Measurements from ENCODE around the gene HOXB5.

The HOXB5 gene

DNA sequence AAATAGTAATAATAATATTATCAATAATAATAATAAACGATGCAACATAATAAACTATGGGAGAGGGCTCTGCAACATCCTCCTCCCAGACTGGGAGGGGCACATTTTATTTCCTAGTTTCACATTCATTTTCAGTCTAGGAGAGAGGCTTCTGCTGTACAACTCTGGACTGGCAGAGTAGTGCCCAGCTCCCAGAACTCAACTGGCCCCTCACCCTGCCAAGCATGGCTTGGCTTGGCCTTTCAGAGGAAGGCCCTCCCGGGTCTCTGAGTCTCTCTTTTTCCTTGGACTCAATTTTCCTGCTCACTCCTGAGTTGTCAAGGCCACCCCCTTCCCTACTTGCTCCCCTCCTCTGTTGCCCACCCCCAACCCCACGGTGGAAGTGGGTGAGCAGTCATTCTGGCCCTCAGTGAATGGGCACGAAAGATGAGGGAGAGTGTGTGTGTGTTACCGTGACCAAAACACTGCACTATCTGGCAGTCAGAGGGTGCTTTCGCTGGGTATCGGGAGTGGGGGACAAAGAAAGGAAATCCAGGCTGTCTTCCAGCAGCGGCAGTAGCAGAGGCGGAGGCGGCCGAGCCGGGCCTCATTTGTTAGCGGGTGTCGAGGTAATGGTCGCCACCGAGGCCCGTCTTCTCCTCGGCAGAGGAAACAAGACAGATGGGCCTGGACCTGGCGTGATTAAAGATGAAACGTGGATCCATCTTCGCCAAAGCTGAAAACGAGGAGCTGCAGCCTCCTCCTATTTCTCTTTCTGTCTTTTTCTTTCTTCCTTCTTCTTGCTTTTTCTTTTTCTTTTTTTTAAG is 17.7 kb downstream of the HOXB5 start (continued):
- TF ChIP-seq, protein P1, sequence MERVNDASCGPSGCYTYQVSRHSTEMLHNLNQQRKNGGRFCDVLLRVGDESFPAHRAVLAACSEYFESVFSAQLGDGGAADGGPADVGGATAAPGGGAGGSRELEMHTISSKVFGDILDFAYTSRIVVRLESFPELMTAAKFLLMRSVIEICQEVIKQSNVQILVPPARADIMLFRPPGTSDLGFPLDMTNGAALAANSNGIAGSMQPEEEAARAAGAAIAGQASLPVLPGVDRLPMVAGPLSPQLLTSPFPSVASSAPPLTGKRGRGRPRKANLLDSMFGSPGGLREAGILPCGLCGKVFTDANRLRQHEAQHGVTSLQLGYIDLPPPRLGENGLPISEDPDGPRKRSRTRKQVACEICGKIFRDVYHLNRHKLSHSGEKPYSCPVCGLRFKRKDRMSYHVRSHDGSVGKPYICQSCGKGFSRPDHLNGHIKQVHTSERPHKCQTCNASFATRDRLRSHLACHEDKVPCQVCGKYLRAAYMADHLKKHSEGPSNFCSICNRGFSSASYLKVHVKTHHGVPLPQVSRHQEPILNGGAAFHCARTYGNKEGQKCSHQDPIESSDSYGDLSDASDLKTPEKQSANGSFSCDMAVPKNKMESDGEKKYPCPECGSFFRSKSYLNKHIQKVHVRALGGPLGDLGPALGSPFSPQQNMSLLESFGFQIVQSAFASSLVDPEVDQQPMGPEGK (tag by site-specific recombination; IDR thresholded peaks at IDR 0.05) = 0 out of 2 replicates have a peak, but pooled peaks have one; percentile 23
- 0 out of 2 replicates have a peak, but pooled peaks have one; percentile 29 for TF ChIP-seq ZFHX2 (tag by site-specific recombination; conservative IDR thresholded peaks at IDR 0.05)
- TF ChIP-seq ZNF549 (tag by site-specific recombination; IDR thresholded peaks at IDR 0.05) = no peak
- TF ChIP-seq ZNF621 (tag by site-specific recombination; IDR thresholded peaks at IDR 0.05) = no peak
- TF ChIP-seq KLF8 (tag by site-specific recombination; IDR thresholded peaks at IDR 0.05) = no peak
- TF ChIP-seq PRDM1 (tag by site-specific recombination; IDR thresholded peaks at IDR 0.05) = peak; percentile 70; the same call in 1 of the 2 replicates
- TF ChIP-seq, protein P2, sequence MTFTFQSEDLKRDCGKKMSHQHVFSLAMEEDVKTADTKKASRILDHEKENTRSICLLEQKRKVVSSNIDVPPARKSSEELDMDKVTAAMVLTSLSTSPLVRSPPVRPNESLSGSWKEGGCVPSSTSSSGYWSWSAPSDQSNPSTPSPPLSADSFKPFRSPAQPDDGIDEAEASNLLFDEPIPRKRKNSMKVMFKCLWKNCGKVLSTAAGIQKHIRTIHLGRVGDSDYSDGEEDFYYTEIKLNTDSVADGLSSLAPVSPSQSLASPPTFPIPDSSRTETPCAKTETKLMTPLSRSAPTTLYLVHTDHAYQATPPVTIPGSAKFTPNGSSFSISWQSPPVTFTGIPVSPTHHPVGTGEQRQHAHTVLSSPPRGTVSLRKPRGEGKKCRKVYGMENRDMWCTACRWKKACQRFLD (tag by site-specific recombination; IDR thresholded peaks at IDR 0.05) = no peak
- TF ChIP-seq BCL11A (tag by site-specific recombination; IDR thresholded peaks at IDR 0.05; ENCODE audit: low read depth) = no peak
- TF ChIP-seq ZNF24 (tag by site-specific recombination; IDR thresholded peaks at IDR 0.05) = no peak
- TF ChIP-seq ZNF623 (tag by site-specific recombination; IDR thresholded peaks at IDR 0.05) = no peak
- no peak for TF ChIP-seq ZNF501 (tag by site-specific recombination; IDR thresholded peaks at IDR 0.05)
- TF ChIP-seq OSR2 (tag by site-specific recombination; IDR thresholded peaks at IDR 0.05) = peak; percentile 55; the same call in 1 of the 2 replicates
- no peak for TF ChIP-seq ZNF558 (tag by site-specific recombination; IDR thresholded peaks at IDR 0.05)
- TF ChIP-seq ZNF626 (tag by site-specific recombination; IDR thresholded peaks at IDR 0.05) = no peak

DNA sequence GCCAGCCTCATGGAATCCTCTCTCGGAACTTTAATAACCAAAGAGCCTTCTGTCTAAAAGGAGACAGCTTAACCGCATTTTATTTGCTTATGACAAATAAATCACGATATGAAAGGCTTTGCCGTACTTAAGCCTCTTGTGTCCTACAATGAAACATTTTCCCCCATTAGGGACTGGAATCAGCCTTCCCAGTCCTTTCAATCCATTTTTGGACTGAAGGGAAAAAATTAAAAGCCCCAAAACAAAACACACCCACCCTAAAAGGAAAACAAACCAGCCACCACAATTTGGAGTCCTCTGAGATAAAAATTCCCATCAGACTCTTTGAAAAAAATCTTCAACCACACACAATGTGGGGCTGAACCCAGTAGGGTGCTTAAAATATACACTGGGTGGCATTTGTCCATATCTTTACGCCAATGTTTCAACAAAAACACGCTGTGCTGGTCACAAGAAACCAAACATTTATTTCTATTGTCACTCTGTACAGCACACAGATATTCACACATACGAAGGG is 18.5 kb downstream of the HOXB5 start:
- ChIA-PET POLR2A (interaction anchor here (1.3 to 4.1 kb wide), 2 partner anchors 31 to 34 kb away, joined by 5 to 14 read pairs; no protein-coding TSS in a partner anchor), CTCF (interaction anchor here (0.6 to 0.9 kb wide), 2 partner anchors 14 to 1629 kb away, joined by 3 to 5 read pairs; no protein-coding TSS in a partner anchor)
- peaks cover 82% of the 10 kb centered on the region for H3K4me1 ChIP-seq (ENCODE audit: control insufficient read depth, insufficient read depth, low read length)
- H3K36me3 ChIP-seq (ENCODE audit: control insufficient read depth in 2 of 2, insufficient read depth in 1 of 2, low read length in 2 of 2) = peaks cover 0 to 33% of the 10 kb centered on the region in 2 experiments; a peak in 2 of 3 replicates
- H3K9me3 ChIP-seq (ENCODE audit: control insufficient read depth, insufficient read depth, low read depth, low read length) = no peaks in the 10 kb centered on the region
- H3K4me3 ChIP-seq (ENCODE audit: low read depth, low read length) = no peak overlapping the region
- peak overlapping the region; percentile 93 for H3K27ac ChIP-seq (ENCODE audit: extremely low read depth, low read depth, low read length)
- TF ChIP-seq ZNF169 (tag by site-specific recombination; IDR thresholded peaks at IDR 0.05) = no peak
- TF ChIP-seq, protein P3, sequence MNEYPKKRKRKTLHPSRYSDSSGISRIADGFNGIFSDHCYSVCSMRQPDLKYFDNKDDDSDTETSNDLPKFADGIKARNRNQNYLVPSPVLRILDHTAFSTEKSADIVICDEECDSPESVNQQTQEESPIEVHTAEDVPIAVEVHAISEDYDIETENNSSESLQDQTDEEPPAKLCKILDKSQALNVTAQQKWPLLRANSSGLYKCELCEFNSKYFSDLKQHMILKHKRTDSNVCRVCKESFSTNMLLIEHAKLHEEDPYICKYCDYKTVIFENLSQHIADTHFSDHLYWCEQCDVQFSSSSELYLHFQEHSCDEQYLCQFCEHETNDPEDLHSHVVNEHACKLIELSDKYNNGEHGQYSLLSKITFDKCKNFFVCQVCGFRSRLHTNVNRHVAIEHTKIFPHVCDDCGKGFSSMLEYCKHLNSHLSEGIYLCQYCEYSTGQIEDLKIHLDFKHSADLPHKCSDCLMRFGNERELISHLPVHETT (tag by site-specific recombination; IDR thresholded peaks at IDR 0.05) = no peak; the same call in 1 of the 2 replicates
- peak; percentile 81 for TF ChIP-seq ZBTB8A (tag by site-specific recombination; IDR thresholded peaks at IDR 0.05)
- no peak for TF ChIP-seq ZNF350 (tag by site-specific recombination; IDR thresholded peaks at IDR 0.05)
- TF ChIP-seq, protein P4, sequence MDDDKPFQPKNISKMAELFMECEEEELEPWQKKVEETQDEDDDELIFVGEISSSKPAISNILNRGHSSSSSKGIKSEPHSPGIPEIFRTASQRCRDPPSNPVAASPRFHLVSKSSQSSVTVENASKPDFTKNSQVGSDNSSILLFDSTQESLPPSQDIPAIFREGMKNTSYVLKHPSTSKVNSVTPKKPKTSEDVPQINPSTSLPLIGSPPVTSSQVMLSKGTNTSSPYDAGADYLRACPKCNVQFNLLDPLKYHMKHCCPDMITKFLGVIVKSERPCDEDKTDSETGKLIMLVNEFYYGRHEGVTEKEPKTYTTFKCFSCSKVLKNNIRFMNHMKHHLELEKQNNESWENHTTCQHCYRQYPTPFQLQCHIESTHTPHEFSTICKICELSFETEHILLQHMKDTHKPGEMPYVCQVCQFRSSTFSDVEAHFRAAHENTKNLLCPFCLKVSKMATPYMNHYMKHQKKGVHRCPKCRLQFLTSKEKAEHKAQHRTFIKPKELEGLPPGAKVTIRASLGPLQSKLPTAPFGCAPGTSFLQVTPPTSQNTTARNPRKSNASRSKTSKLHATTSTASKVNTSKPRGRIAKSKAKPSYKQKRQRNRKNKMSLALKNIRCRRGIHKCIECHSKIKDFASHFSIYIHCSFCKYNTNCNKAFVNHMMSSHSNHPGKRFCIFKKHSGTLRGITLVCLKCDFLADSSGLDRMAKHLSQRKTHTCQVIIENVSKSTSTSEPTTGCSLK (tag by site-specific recombination; IDR thresholded peaks at IDR 0.05) = no peak
- peak; percentile 47; the same call in 1 of the 2 replicates for TF ChIP-seq GLIS1 (tag by site-specific recombination; IDR thresholded peaks at IDR 0.05)
- no peak for TF ChIP-seq ZBTB7A (tag by site-specific recombination; IDR thresholded peaks at IDR 0.05; ENCODE audit: low read depth)
- no peak for TF ChIP-seq SP2 (tag by site-specific recombination; IDR thresholded peaks at IDR 0.05)
- TF ChIP-seq FEZF1 (tag by site-specific recombination; IDR thresholded peaks at IDR 0.05) = peak; percentile 94
- TF ChIP-seq ZNF514 (tag by site-specific recombination; IDR thresholded peaks at IDR 0.05) = no peak
- TF ChIP-seq ZIC2 (tag by site-specific recombination; IDR thresholded peaks at IDR 0.05) = peak; percentile 68
- TF ChIP-seq ZNF302 (tag by site-specific recombination; IDR thresholded peaks at IDR 0.05; ENCODE audit: low read depth) = no peak
- TF ChIP-seq ZNF560 (tag by site-specific recombination; IDR thresholded peaks at IDR 0.05; ENCODE audit: borderline replicate concordance) = no peak
- TF ChIP-seq ZNF184 (tag by site-specific recombination; IDR thresholded peaks at IDR 0.05) = no peak
- peak; percentile 85 for TF ChIP-seq SP7 (tag by site-specific recombination; IDR thresholded peaks at IDR 0.05)
- peak; percentile 59 for TF ChIP-seq ZNF629 (tag by site-specific recombination; IDR thresholded peaks at IDR 0.05)
- TF ChIP-seq ZNF558 (tag by site-specific recombination; IDR thresholded peaks at IDR 0.05) = 0 out of 2 replicates have a peak, but pooled peaks have one; percentile 10
